Measurements from ENCODE around the gene AKR1B15. TPM values are rescaled to one million over a fixed set of nuclear protein-coding genes. Genes with fewer than 3 reads are reported as not detected.
A peak's percentile ranks its signal among the peaks of the same experiment; 100 is the strongest.

AKR1B15 gene
- not detected for total RNA-seq

GRCh38 chr7:134548877-134549276 lies at the start of gene AKR1B15:
AKR1B15 (plus strand) TSS chr7:134549110; CDS start chr7:134564620, 15,510 bp downstream.
- no peak within 1 kb of the TSS for H3K27ac Mint-ChIP-seq
- no peaks in the 10 kb centered on the region for H3K9me3 Mint-ChIP-seq
- ChIA-PET CTCF (interaction anchor here (1.2 to 3.3 kb wide), 12 partner anchors 8 to 179 kb away, joined by 3 to 41 read pairs (median 6); no protein-coding TSS in a partner anchor), POLR2A (no interaction called here)
- TF ChIP-seq CTCF (IDR thresholded peaks at IDR 0.05) = no peak
- DNase-seq (peak; percentile 50), ATAC-seq (peak; percentile 70)
- H3K27me3 Mint-ChIP-seq = peaks cover 16% of the 10 kb centered on the region
- H3K4me3 Mint-ChIP-seq = no peak within 1 kb of the TSS
- H3K4me1 Mint-ChIP-seq (ENCODE audit: low read depth) = no peaks in the 10 kb centered on the region
- intact Hi-C loops (cut with micrococcal nuclease) = no loop called here
- H3K36me3 Mint-ChIP-seq (ENCODE audit: low read depth) = no peaks in the 10 kb centered on the region

- no peaks in the 10 kb centered on the region for H3K4me1 Mint-ChIP-seq (ENCODE audit: low read depth)
- POLR2A ChIA-PET = no interaction called here
- peaks cover 10% of the 10 kb centered on the region for H3K27me3 Mint-ChIP-seq
- no peak for ATAC-seq
- no peak for DNase-seq
- no peak overlapping the region for H3K4me3 Mint-ChIP-seq
- no peak overlapping the region for H3K27ac Mint-ChIP-seq
- CTCF ChIA-PET = no interaction called here
- no peaks in the 10 kb centered on the region for H3K9me3 Mint-ChIP-seq
- no peaks in the 10 kb centered on the region for H3K36me3 Mint-ChIP-seq (ENCODE audit: low read depth)
- TF ChIP-seq CTCF (IDR thresholded peaks at IDR 0.05) = no peak
- intact Hi-C loops (cut with micrococcal nuclease) = no loop called here
Observed at GRCh38 chr7:134500406-134500805, 48.5 kb upstream of the AKR1B15 start.

GRCh38 chr7:134500982-134501381 lies 47.9 kb upstream of the AKR1B15 start:
- H3K4me3 Mint-ChIP-seq = no peak overlapping the region
- no peak for ATAC-seq
- DNase-seq = no peak
- peaks cover 10% of the 10 kb centered on the region for H3K27me3 Mint-ChIP-seq
- ChIA-PET CTCF (no interaction called here), POLR2A (no interaction called here)
- H3K36me3 Mint-ChIP-seq (ENCODE audit: low read depth) = no peaks in the 10 kb centered on the region
- no peak overlapping the region for H3K27ac Mint-ChIP-seq
- intact Hi-C loops (cut with micrococcal nuclease) = no loop called here
- TF ChIP-seq CTCF (IDR thresholded peaks at IDR 0.05) = no peak
- H3K4me1 Mint-ChIP-seq (ENCODE audit: low read depth) = no peaks in the 10 kb centered on the region
- H3K9me3 Mint-ChIP-seq = no peaks in the 10 kb centered on the region

DNA sequence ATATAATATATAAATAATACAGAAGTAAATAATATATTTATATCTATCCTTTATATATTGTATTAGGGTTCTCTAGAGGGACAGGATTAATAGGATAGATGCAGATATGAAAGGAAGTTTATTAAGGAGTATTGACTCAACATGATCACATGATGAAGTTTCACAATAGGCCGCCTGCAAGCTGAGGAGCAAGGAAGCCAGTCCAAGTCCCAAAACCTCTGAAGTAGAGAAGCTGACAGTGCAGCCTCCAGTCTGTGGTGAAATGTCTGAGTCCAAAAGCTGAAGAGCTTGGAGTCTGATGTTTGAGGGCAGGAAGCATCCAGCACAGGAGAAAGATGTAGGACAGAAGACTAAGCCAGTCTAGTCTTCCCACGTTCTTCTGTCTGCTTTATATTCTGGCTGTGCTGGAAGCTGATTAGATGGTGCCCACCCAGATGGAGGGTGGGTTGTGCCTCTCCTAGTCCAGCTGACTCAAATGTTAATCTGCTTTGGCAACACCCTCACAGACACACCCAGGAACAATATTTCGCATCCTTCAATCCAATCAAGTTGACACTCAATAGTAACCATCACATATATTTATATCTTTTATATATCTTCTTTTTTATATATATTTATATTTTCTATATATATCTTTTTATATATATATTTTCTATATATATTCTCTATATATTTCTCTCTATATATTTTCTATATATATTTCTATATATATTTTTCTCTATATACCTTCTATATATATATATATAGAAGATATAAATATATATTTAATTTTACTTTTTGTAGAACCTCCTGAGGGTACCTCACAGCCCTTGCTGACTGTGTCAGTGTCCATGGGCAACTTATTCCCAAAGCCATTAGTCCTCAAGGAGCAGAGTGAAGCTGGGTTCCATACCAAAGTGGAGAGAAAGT lies 46.2 kb upstream of the AKR1B15 start:
- no peaks in the 10 kb centered on the region for H3K4me1 Mint-ChIP-seq (ENCODE audit: low read depth)
- no peak for TF ChIP-seq CTCF (IDR thresholded peaks at IDR 0.05)
- no peak overlapping the region for H3K27ac Mint-ChIP-seq
- POLR2A ChIA-PET = no interaction called here
- peaks cover 7% of the 10 kb centered on the region for H3K27me3 Mint-ChIP-seq
- CTCF ChIA-PET = no interaction called here
- H3K36me3 Mint-ChIP-seq (ENCODE audit: low read depth) = no peaks in the 10 kb centered on the region
- intact Hi-C loops (cut with micrococcal nuclease) = no loop called here
- no peak for DNase-seq
- no peak overlapping the region for H3K4me3 Mint-ChIP-seq
- H3K9me3 Mint-ChIP-seq = no peaks in the 10 kb centered on the region
- ATAC-seq = no peak

DNA sequence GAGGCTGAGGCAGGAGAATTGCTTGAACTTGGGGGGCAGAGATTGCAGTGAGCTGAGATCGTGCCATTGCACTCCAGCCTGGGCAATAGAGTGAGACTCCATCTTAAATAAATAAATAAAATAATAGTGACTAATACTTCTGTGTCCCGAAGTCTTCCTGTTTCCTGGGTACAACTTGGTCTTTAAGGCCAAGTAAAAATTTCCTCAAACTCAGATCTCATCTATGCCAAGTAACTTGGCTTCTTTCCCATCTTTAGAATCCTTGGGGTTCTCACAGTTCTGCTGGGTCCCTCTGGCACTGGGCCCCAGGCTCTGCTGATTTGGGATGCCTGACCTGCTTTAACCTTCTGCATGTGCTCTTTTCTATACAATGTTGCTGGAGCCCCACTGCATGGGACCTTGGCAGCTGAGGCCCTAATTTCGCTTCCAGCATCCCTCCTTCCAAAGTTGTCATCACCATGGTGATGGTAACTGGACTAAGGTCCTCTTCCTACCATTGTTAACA lies 44.2 kb upstream of the AKR1B15 start:
- H3K9me3 Mint-ChIP-seq = no peaks in the 10 kb centered on the region
- no peak overlapping the region for H3K27ac Mint-ChIP-seq
- H3K4me1 Mint-ChIP-seq (ENCODE audit: low read depth) = no peaks in the 10 kb centered on the region
- CTCF ChIA-PET = no interaction called here
- DNase-seq = no peak
- no peak overlapping the region for H3K4me3 Mint-ChIP-seq
- ATAC-seq = no peak
- no peaks in the 10 kb centered on the region for H3K36me3 Mint-ChIP-seq (ENCODE audit: low read depth)
- peaks cover 5% of the 10 kb centered on the region for H3K27me3 Mint-ChIP-seq
- TF ChIP-seq CTCF (IDR thresholded peaks at IDR 0.05) = no peak
- POLR2A ChIA-PET = no interaction called here
- intact Hi-C loops (cut with micrococcal nuclease) = no loop called here
